ENCODE data around the gene CDK14. TPM values are rescaled to one million over a fixed set of nuclear protein-coding genes. Genes with fewer than 3 reads are reported as not detected.

Gene CDK14
- total and polyA plus RNA-seq, 2 donors (not counting 3 experiments of a cell fraction or from before 2014, with no cell fraction given) = 5.5 to 34.2 TPM

GRCh38 chr7:91140982-91141381 is 544.9 kb downstream of the CDK14 start:
- Histone ChIP-seq H3K27ac (ENCODE audit: insufficient read depth, low read depth, low read length) (no peak overlapping the region), H3K9me1 (replicated peaks; ENCODE audit: control insufficient read depth, extremely low read depth, insufficient read depth, low read length) (no peaks in the 10 kb centered on the region), H3K4me2 (ENCODE audit: insufficient read depth, low read length) (no peak overlapping the region), H3K9me3 (replicated peaks; ENCODE audit: control insufficient read depth, insufficient read depth, low read length) (no peaks in the 10 kb centered on the region), H3K79me2 (ENCODE audit: control insufficient read depth, insufficient read depth, low read length) (no peaks in the 10 kb centered on the region), H3K4me1 (ENCODE audit: control insufficient read depth, extremely low read depth, insufficient read depth, low read length) (no peaks in the 10 kb centered on the region), H2AFZ (ENCODE audit: low read depth, low read length) (no peak overlapping the region), H4K20me1 (replicated peaks; ENCODE audit: control insufficient read depth, extremely low read depth, insufficient read depth, low read length) (no peaks in the 10 kb centered on the region), H3K36me3 (ENCODE audit: control insufficient read depth in 2 of 2, extremely low read depth in 1 of 2, insufficient read depth in 2 of 2, low read length in 2 of 2) (no peaks in the 10 kb centered on the region), H3K9ac (replicated peaks; ENCODE audit: extremely low read depth, insufficient read depth, low read length) (no peak overlapping the region), H3K4me3 (replicated peaks in 1 of 3; ENCODE audit: insufficient read depth in 1 of 3, low read depth in 1 of 3, low read length in 3 of 3) (no peak overlapping the region), H3K27me3 (ENCODE audit: control insufficient read depth in 2 of 2, insufficient read depth in 2 of 2, low read length in 2 of 2) (no peaks in the 10 kb centered on the region)
- dilution Hi-C loops (cut with MboI; ENCODE audit: extremely low pct_ligation_motif_present, low sequenced_read_pairs) (no loop called here), intact Hi-C loops (cut with micrococcal nuclease) (no loop called here)
- no peak for FAIRE-seq
- CTCF ChIA-PET = no interaction called here
- BruUV-seq (replicated peaks) = no TSS peak
- TF ChIP-seq POLR2AphosphoS5 (IDR thresholded peaks at IDR 0.05; ENCODE audit: insufficient read depth, low read depth, low read length) (no peak), MAX (IDR thresholded peaks at IDR 0.05; ENCODE audit: insufficient read depth, insufficient read length) (no peak), JUN (IDR thresholded peaks at IDR 0.05; ENCODE audit: borderline replicate concordance, insufficient read depth, insufficient read length, low read depth) (no peak), POLR2A (IDR thresholded peaks at IDR 0.05; ENCODE audit: low read depth, low read length) (no peak), GATA2 (IDR thresholded peaks at IDR 0.05; ENCODE audit: insufficient read depth, insufficient read length, low read depth, low read length) (no peak), MYC (IDR thresholded peaks at IDR 0.05; ENCODE audit: low read depth, low read length) (no peak), CTCF (IDR thresholded peaks at IDR 0.05; ENCODE audit: extremely low read depth in 1 of 2, insufficient read depth in 1 of 2, low read depth in 1 of 2, low read length in 2 of 2) (no peak), FOS (IDR thresholded peaks at IDR 0.05; ENCODE audit: borderline replicate concordance, insufficient read depth, low read length) (no peak), EZH2 (IDR thresholded peaks at IDR 0.05; ENCODE audit: borderline replicate concordance, low read depth, low read length, severe bottlenecking) (no peak)
- DNase-seq (ENCODE audit: low read depth, low spot score) = no peak
- POLR2A ChIA-PET = no interaction called here
